Cardiac muscle cell (in vitro differentiated cells and primary cell): Measurements from ENCODE around the gene CDON. TPM values are rescaled to one million over a fixed set of nuclear protein-coding genes. Genes with fewer than 3 reads are reported as not detected.

Experiments used
- DNase-seq, 2 donors: peaks; one replicate each; pipeline versions ENCODE4 v3.0.0 to v3.0.0-alpha.2; 2010 to 2017; ENCODE audit warnings: low read depth in 1 of 2, low spot score in 1 of 2
- H3K27ac ChIP-seq: fragments of 200-600 bp; sonication (generic); 2 replicates; pipeline ENCODE4 v1.5.1; 2016
- H3K27me3 ChIP-seq: fragments of 200-600 bp; sonication (generic); 2 replicates; pipeline ENCODE4 v1.6.0; 2016; ENCODE audit warnings: control low read depth
- H3K36me3 ChIP-seq: fragments of 200-600 bp; sonication (generic); 2 replicates; pipeline ENCODE4 v1.5.1; 2016; ENCODE audit warnings: control low read depth
- H3K4me1 ChIP-seq: fragments of 200-600 bp; sonication (generic); 2 replicates; pipeline ENCODE4 v1.8.1; 2017; ENCODE audit warnings: low read depth, mild to moderate bottlenecking, mixed run types
- H3K4me3 ChIP-seq: fragments of 200-600 bp; sonication (generic); 2 replicates; pipeline ENCODE4 v1.5.1; 2016; ENCODE audit warnings: mild to moderate bottlenecking
- H3K9me3 ChIP-seq: fragments of 200-600 bp; sonication (generic); 2 replicates; pipeline ENCODE4 v1.5.1; 2017; ENCODE audit warnings: low read depth, mild to moderate bottlenecking, control low read depth
- polyA plus RNA-seq: library from polyadenylated mRNA; unstranded; fragments of >200 nt; fragmentation: Nextera tagmentation; extraction: Ambion mirVana; gene quantifications from 2 replicates; pipeline ENCODE4 v1.2.1, GENCODE V29; 2016
- total RNA-seq: library from RNA; depleted of rRNA; stranded (reverse); fragments of >200 nt; gene quantifications from 2 replicates; pipeline ENCODE4 v1.2.3, GENCODE V29; 2016
- TF ChIP-seq, protein P1 (sequence below): IDR thresholded peaks from 2 replicates; pipeline ENCODE4 v1.5.1; 2012; ENCODE audit warnings: low read depth, mild to moderate bottlenecking, low read length

The CDON gene, protein sequence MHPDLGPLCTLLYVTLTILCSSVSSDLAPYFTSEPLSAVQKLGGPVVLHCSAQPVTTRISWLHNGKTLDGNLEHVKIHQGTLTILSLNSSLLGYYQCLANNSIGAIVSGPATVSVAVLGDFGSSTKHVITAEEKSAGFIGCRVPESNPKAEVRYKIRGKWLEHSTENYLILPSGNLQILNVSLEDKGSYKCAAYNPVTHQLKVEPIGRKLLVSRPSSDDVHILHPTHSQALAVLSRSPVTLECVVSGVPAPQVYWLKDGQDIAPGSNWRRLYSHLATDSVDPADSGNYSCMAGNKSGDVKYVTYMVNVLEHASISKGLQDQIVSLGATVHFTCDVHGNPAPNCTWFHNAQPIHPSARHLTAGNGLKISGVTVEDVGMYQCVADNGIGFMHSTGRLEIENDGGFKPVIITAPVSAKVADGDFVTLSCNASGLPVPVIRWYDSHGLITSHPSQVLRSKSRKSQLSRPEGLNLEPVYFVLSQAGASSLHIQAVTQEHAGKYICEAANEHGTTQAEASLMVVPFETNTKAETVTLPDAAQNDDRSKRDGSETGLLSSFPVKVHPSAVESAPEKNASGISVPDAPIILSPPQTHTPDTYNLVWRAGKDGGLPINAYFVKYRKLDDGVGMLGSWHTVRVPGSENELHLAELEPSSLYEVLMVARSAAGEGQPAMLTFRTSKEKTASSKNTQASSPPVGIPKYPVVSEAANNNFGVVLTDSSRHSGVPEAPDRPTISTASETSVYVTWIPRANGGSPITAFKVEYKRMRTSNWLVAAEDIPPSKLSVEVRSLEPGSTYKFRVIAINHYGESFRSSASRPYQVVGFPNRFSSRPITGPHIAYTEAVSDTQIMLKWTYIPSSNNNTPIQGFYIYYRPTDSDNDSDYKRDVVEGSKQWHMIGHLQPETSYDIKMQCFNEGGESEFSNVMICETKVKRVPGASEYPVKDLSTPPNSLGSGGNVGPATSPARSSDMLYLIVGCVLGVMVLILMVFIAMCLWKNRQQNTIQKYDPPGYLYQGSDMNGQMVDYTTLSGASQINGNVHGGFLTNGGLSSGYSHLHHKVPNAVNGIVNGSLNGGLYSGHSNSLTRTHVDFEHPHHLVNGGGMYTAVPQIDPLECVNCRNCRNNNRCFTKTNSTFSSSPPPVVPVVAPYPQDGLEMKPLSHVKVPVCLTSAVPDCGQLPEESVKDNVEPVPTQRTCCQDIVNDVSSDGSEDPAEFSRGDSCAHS (N-terminal part only)
- total RNA-seq, result 13.3 and 17.3 TPM in 2 replicates
- 5.5 and 5.7 TPM in 2 replicates for polyA plus RNA-seq

DNA sequence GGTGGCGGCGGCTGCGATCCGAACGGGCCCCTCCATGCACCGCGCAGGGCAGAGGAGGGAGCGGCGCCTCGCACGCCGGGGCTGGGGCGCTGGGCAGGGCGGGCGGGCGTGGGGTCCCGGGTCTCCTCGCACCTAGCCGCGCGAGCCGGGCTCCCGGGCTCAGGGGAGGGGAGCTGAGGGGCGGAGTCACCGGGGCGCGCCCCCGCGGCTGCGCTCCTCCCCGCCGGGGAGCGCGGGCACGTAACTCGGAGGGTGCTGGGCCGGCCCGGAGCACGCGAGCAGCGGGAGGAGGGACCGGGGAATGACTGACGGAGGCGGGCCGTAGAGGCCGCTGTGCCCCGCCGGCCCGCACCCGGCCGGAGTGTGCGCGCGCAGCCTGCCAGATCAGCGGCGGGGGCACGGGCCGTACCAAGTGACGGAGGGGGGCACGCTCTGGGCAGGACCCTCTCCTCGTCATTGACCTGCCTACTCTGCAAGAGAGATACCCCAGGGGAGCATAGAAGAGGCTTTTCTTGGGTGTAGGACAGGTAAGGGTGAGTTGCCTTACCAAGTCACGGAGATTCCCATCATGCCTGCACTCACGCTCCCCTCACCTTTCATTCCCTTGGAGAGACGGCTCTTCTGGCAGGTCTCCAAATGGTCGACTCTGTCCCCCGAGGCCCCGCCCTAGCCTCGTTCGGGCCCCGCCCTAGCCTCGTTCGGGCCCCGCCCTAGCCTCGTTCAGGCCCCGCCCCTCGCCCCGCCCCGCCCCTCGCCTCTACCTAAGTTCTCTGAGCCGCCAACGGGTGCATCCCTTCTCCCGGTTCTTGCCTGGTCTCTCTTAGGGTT, at the start of gene CDON:
Gene CDON, minus strand, starts transcription at position 188 of the 828 bp plus-strand sequence. CDS start 39,390 bp downstream, outside the sequence.
- TF ChIP-seq, protein P1, sequence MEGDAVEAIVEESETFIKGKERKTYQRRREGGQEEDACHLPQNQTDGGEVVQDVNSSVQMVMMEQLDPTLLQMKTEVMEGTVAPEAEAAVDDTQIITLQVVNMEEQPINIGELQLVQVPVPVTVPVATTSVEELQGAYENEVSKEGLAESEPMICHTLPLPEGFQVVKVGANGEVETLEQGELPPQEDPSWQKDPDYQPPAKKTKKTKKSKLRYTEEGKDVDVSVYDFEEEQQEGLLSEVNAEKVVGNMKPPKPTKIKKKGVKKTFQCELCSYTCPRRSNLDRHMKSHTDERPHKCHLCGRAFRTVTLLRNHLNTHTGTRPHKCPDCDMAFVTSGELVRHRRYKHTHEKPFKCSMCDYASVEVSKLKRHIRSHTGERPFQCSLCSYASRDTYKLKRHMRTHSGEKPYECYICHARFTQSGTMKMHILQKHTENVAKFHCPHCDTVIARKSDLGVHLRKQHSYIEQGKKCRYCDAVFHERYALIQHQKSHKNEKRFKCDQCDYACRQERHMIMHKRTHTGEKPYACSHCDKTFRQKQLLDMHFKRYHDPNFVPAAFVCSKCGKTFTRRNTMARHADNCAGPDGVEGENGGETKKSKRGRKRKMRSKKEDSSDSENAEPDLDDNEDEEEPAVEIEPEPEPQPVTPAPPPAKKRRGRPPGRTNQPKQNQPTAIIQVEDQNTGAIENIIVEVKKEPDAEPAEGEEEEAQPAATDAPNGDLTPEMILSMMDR, result no peak
- Histone ChIP-seq H3K27me3 (no peaks in the 10 kb centered on the region), H3K36me3 (no peaks in the 10 kb centered on the region), H3K9me3 (no peaks in the 10 kb centered on the region), H3K27ac (peak within 1 kb of the TSS; percentile 98), H3K4me1 (peaks cover 15% of the 10 kb centered on the region), H3K4me3 (peak within 1 kb of the TSS; percentile 98)
- DNase-seq, result peak; percentile 97

DNA sequence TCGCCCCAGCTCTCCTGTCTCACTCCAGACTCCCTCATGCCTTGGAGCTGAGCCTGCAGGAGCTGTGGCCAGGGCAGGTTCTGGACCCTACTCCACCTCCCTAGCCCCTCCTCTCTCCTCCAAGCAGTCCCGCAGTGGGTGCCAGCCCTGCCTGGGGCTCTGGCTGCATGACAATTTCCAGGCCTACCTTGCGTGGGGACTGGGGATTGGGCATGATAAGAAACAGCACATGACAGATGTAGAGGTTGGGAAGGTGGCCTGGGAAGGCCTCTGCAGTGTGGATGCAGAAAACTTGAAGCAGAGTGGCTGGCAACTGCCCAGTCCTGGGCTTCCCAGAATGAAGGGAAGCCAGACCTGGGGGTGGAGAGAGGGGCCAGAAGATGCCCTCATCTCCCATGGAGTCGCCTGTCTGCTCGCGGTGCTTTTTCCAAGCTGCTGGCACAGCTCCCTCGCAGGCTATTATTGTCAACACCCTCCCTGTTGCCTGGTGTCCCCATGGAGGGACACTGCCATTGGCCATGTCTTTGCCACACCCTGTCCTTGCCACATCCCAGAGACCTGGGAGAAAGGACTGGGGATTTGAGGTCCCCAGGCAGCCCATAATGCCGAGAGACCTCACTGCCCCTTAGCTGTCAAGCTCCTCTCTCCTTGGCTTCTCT, 48.9 kb upstream of the CDON start:
- no peak overlapping the region for H3K27ac ChIP-seq
- peak in 1 of 2 donors; percentile 60 for DNase-seq
- no peaks in the 10 kb centered on the region for H3K36me3 ChIP-seq
- H3K4me3 ChIP-seq, result no peak overlapping the region
- H3K27me3 ChIP-seq, result no peaks in the 10 kb centered on the region
- peaks cover 20% of the 10 kb centered on the region for H3K4me1 ChIP-seq
- TF ChIP-seq, protein P1, result no peak
- no peaks in the 10 kb centered on the region for H3K9me3 ChIP-seq

DNA sequence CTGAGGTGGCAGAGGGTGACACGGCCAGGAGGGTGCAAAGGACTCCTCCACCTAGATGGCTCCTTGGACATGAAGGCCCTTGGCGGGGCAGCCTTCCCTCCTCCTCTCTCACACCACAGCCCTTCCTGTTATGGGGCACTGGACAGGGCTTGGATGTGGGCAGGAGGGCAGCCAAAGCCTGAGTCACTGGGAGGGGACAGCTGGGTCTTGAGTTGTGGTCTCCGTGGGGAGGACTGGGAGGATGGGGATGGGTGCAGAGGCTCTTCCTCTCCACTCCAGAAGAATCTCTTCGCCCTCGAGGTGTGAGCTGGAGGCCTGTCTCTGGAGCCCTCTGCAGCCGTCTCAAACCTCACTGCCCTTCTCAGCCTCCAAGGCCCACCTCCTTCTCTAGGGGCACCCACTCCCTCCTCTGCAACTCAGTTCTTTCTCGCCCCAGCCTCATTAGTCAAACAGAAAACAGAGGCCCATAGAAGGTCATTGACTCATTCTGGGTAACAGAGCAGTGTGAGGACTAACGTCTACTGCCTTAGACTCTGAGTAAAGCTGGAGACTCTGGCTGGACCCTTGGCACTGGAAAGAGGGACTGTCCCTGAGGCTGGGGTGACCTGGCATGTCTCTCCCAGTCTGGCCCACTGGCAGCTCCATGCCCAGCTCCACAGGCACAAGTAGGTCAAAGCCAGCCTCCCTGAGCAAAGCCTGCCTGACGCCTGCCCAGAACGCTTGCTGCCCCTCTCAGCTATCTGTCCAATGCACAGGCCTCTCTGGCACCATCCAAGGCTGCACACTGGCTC, 47.5 kb upstream of the CDON start:
- Histone ChIP-seq H3K4me3 (no peak overlapping the region), H3K9me3 (no peaks in the 10 kb centered on the region), H3K27me3 (no peaks in the 10 kb centered on the region), H3K27ac (no peak overlapping the region), H3K36me3 (no peaks in the 10 kb centered on the region), H3K4me1 (peaks cover 14% of the 10 kb centered on the region)
- TF ChIP-seq, protein P1, result no peak
- DNase-seq, result no peak

DNA sequence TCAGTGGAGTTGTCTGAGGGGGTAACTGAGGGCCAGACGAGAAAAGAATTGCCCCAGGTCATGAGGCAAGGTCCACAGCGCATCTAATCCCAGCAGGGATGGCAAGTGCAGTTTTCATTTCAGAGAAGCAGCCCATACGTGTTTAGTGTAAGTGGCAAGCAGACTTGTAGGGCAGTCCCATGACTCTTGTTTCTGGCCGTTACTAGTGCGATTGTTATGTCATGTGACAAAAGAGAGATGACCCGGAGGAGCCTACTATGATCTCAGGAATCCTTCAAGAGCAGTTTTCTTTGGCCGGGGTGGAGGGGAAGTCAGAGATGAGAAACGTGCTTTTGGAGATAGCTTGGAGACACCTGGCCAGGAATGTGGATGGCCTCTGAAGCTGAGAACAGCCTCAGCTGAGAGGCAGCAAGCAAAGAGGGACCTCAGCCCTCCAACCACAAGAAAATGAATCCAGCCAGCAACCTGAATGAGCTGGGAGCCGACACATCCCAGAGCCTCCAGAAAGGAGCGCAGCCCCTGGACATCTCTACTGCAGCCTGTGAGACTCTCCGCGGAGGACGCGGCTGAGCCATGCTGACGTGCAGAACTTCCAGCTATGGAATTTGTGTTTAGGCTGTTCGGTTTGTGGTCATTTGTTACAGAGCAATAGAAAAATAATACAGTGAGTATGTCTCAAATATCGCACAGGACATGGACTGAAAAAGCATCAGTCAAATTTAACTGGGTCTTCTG, 44.1 kb upstream of the CDON start:
- peaks cover 18% of the 10 kb centered on the region for H3K4me1 ChIP-seq
- no peaks in the 10 kb centered on the region for H3K36me3 ChIP-seq
- no peak for DNase-seq
- H3K27ac ChIP-seq, result no peak overlapping the region
- TF ChIP-seq, protein P1, result no peak
- no peaks in the 10 kb centered on the region for H3K27me3 ChIP-seq
- no peak overlapping the region for H3K4me3 ChIP-seq
- H3K9me3 ChIP-seq, result no peaks in the 10 kb centered on the region
